IPS-18c (cell line): ENCODE measurements around the gene CD28.

Source experiments
- H3K4me3 ChIP-seq: 2 replicates; pipeline ENCODE4 v1.7.0; 2013; ENCODE audit warnings: low read depth, mild to moderate bottlenecking, low read length, moderate library complexity; ENCODE audit not compliant: insufficient read depth
- H3K9me3 ChIP-seq: one replicate; pipeline ENCODE4 v1.6.1; 2013; ENCODE audit warnings: mild to moderate bottlenecking, low read length, moderate library complexity; ENCODE audit not compliant: control insufficient read depth, insufficient read depth

The CD28 gene

DNA sequence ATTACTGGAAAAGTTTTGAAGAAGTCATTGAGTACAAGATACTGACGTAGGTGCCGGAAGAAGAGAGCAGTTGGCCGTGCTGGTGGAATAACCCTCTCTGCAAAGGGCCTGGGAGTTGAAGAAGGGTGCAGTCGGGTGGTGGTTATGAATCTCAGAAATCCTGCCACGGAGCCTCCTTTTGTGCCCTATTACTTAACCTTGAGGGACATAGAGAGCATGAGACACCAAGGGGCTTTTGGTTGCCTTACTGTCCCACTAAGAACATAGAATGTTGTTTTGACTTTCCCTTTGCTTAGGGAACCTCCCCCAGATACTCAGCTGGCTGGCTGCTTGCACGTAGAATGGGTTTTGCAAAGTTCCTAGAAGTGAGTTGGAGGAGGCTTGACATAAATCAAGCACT, 1.3 kb upstream of the CD28 start:
- no peaks in the 10 kb centered on the region for H3K9me3 ChIP-seq
- H3K4me3 ChIP-seq = no peak overlapping the region

DNA sequence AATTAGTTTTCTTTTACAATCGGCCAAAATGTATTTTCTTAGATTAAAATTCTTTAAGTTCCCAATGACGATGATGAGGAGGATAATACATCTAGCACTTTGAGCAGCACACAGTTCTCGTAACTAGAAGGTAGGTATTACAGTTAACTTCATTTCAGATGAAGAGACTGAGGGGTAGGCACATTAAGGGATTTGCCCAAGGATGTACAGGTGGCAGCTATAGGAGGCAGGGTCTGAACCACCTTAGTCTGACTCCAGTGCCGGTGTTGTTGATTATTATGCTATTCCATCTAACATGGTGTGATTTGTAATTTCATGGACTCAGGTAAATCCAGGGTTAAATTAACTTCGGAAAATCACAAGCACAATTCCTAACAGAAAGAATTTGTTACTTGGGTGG, 1.1 kb downstream of the CD28 start:
- Histone ChIP-seq H3K9me3 (no peaks in the 10 kb centered on the region), H3K4me3 (no peak overlapping the region)

DNA sequence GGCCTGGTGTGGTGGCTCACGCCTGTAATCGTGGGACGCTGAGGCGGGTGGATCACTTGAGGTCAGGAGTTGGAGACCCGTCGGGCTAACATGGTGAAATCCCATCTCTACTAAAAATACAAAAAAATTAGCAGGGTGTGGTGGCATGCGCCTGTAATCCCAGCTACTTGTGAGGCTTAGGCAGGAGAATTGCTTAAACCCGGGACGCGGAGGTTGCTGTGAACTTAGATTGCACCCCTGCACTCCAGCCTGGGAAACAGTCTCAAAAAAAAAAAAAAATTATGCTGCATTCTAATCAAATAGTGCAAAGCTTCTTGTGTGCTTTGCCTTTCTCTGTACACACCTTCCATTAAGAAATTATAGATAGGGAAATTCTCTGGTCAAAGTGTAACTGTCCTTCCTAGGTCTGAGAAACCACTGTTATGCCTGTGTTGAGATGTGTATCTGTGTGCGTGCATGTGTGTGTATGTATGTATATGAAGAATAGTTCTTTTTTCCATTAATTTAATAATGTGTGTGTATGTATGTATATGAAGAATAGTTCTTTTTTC, 2.5 kb downstream of the CD28 start:
- Histone ChIP-seq H3K4me3 (no peak overlapping the region), H3K9me3 (no peaks in the 10 kb centered on the region)

DNA sequence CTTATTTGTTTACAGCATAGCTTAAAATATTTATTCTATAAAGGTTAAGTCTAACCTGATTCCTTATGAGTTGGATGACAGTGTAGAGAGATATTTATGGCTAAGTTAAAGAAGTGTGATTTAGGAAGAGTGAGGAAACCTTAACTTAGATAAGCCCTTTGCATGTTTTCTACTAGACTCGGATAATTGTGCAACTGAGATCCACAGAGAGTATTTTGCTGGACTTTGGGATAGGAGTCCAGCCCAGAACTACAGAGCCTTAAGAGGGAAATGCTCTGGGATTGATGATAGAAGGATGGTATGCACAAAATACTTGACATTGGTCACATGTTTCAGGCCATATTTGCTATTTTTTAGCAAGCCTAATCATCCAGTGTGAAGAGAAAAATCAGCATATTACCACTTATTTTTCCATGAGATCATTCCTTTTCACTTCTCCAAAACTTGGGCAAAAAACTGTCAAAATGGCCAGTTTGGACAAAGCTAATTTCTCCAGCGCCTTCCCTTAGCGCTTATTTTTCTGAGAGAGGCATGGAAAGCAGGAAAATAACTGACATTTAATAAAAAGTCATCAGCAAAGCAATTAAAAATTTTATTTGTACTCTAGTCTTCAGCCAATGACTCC, 3.1 kb downstream of the CD28 start:
- no peak overlapping the region for H3K4me3 ChIP-seq
- no peaks in the 10 kb centered on the region for H3K9me3 ChIP-seq

DNA sequence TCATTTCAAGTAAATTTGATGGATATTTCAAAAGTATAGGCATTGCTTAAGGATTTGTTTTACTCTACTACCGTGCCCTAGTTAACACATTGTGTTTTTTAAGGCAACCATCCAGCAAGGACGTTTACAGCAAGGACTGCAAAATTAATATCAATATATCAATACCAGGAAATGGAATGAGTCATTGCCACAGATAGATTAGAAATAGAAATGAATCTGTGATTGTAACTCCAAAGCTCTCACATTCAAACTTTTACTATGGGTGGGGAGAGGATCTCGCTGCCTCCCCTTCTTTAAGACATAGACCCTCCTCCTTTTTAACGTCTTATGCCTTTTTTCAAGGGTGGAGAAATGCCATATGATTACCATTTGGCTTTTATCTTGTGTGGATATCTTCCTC, 3.8 kb downstream of the CD28 start:
- Histone ChIP-seq H3K4me3 (no peak overlapping the region), H3K9me3 (no peaks in the 10 kb centered on the region)

DNA sequence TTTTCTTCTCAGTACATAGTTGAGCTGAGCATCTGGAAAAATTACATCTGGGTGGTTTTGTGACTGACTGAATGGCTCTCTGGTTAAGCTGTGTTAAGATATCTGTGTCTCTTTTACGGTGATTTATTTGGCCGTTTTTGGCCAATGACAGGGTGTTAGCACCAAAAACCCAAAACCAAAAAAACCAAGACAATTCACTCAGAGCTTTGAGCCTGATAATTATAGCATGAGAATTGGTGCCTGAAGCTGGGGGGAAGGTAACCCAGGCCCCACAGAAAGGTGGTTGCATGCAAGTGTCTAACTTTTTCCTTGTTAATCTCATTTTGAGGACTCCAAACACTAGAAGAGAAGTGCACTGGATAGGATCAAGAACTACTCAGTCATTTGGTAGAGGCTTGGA, 4.5 kb downstream of the CD28 start:
- no peaks in the 10 kb centered on the region for H3K9me3 ChIP-seq
- no peak overlapping the region for H3K4me3 ChIP-seq

DNA sequence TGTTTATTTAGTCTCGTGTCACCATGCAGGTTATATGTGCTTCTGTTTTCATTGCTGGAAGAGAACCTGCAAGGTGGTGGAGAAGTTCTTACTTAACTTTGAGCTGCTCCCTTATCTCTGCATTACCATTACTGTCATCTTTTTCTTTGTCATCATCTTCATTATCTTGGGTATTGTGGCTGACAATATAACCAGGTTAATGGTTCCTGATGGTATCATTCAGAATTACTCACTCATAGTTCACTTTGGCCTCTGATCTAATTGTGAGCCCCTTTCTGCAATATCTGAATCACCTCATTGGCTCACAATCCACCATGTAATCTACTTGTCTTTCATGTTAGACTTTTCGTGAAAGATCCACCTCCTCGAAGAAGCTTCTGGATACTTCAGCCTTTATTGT, 5.0 kb downstream of the CD28 start:
- Histone ChIP-seq H3K4me3 (no peak overlapping the region), H3K9me3 (no peaks in the 10 kb centered on the region)

DNA sequence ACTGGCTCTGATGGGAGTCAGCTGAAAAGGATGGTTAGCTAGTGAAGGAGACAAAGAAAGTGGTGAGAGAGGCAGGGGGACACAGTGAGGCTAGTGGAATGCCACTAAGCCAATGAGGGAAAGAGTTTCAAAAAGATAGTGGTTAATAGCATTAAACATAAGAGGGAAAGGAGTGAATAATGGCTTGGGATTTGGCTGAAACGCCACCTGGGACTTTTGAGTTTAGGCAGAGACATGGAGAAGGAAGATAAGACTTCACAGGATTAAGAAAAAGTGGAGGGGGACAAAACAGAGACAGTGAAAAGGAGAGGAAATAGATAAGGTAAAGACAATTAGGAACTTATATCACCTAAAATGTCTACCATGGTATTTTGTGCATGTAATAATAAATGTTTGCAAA, 6.9 kb downstream of the CD28 start:
- Histone ChIP-seq H3K4me3 (no peak overlapping the region), H3K9me3 (no peaks in the 10 kb centered on the region)

DNA sequence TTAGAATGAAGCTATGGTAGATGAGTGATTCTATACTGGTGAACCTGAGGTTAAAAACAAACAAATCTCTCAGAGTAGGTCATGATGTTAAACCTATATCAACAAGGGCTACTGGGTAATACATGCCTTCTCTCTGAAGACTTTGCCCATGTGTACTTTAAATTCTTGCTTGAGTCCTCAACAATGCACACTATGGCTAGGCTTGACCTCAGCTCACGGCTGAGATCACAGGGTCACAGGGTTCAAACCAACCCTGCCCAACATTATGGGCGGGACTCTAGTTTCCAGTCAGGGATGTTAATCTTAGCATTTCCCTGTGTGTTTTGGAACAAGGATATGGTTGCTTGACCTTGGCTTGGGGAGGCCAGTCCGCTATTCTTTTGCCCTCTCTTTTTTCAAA, 7.7 kb downstream of the CD28 start:
- H3K4me3 ChIP-seq = no peak overlapping the region

DNA sequence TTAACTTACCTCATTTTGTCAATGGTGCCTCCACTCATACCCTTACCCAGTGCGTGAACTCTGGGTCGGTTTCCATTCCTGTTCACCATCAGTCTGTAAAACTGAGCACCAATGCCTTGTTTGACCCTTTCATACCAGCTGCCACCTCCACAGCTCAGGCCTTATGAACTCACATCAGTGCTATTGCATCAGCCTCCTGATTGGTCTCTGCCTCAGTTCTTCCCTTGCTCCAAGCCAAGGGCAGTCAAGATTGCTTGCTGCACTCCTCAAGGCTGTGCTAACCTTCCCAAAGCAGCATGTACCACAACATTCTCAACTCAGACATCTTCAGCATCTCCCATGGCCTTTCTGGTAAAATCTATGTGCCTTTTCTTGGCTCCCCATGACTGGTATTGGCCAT, 9.3 kb downstream of the CD28 start:
- no peak overlapping the region for H3K4me3 ChIP-seq
- H3K9me3 ChIP-seq = no peaks in the 10 kb centered on the region

More for the DNA sequence above, 7.7 kb downstream of the CD28 start:
- H3K9me3 ChIP-seq = no peaks in the 10 kb centered on the region

DNA sequence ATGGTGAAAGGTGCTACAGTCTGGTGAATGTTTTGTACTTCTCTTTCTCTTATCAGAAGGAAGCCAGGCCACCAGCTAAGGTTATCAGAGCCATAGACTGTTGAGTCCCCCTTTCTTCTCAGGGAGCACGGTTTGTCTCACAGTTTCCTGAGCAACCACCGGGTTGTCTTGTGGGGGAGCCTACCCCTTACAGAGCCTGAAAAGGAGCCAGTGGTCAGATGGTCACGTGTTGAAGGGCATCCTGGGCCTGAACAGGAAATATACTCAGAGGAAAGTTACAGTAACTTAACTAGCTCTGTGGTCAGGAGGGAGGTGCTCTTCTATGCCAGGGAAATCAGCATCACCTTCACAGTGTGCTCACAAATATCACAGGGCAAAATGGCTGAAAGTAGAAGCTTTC, 11.6 kb downstream of the CD28 start:
- no peak overlapping the region for H3K4me3 ChIP-seq

DNA sequence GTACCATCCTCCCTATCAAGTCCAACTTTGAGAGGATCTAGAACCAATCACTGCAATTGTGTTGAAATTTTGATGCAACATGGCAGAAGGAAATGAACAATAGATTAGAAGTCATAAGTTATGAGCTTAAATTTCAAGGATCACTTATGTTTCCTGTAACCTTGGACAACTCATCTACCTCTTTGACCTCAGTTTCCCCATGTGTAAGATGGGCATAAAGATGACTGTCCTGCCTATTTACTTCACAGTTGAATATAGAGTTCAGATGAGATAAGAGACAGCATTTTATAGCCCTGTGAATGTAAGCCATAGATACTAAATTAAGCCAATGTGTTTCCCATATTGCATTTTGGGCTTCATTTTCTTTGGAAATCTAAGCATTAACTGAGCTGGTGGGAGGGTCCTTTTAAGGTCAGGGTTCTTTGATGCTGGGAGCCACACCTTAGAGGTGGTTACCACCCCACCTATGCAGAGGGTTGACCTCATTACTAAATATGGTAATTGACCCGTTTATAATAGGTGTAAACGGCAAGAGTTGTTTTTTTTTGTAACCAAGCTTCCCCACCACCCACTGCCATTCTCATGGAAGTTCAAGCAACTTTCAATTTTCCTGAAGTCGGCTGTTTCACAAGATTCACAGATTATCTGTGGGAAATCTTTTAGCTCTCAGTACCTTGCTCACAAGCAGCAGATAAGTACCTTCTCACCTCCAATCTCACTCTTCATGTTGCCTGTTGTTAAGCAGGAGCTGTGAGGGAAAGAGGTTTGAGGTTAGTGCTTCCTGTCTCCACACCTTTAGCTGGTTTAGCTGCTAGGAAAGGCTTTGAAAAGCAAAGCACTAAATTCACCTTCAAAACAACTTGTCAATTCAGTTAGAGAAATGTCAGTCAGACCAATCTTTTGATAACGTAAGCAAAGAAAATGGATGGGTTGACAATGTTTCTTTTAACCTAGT, 13.3 kb downstream of the CD28 start:
- Histone ChIP-seq H3K9me3 (no peaks in the 10 kb centered on the region), H3K4me3 (no peak overlapping the region)

More for the DNA sequence above, 11.6 kb downstream of the CD28 start:
- H3K9me3 ChIP-seq = no peaks in the 10 kb centered on the region

DNA sequence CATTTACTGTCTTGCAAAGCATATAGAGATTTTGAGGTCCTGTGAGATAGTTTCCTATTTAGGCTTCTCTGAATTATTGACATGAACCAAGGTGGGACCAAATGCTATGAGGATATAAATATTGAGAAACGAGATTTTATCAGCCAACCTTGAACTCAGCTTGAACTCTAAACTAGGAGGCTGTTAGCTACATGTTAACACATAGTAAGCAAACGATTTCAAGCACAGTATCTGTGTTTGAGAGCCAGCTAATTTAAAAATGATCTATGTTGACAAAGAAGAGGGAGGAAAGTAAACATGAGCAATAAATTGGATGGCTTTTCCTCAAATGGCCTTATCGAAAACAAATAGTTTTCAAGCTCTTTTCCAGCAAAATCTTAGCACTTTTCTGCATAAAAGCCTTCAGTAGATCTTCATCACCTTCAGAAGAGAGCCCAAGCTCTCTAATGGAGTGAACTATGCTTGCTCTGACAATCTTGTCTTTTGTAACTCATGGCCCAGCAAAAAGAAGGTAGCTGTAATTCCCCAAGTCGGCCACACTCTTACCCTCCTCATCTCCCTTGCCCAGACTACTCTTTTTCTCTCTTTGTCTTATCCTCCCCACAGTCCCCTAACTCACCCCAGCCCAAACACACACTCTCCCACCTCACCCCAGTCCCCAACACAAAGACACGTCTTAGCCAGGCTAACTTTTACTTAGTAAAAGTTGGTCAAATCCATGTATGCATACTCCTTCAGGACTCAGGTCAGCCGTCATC, 14.7 kb downstream of the CD28 start:
- H3K4me3 ChIP-seq = no peak overlapping the region
- H3K9me3 ChIP-seq = no peaks in the 10 kb centered on the region

DNA sequence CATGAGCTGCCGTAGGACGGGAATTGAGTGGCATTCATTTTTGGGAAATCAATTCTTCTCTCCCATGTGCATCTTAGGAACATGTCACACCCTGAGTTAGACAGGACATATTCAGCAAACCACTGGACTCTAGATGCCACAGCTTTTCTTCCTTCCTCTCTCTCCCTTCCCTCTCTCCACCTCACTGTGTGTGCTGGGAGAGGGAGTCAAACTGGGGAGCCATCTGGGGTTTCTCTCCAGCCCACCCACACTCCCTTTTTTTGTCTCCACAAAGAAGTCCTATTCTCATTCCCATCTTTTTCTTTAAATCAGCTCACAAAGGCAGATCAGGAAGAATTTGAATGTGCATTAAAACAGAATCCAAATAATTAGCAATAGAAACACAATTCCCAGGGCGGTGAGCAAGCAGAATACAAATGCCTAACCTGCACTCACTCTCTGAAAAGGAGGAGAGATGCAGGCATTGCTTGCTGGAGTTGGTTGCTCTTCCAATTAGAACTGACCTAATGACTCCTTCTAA, 15.4 kb downstream of the CD28 start:
- Histone ChIP-seq H3K4me3 (no peak overlapping the region), H3K9me3 (no peaks in the 10 kb centered on the region)

DNA sequence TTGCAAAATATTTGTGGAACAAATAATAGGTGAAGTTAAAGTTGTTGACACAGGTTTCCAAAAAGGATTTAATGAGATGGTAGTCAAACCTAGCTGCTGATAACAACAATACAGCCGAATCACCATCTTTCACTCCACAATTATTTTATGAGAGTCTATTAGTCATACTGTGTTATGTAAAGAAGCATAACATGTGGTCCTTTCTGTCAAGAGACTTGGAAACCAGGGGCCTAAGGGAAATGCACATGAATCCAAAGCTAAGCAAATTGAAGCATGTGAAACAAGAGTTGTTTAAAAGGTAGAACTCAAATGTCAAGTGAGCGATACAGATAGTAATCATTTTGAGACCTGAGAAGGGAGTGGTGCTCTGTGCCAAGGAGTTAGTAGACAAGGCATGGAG, 16.0 kb downstream of the CD28 start:
- Histone ChIP-seq H3K4me3 (no peak overlapping the region), H3K9me3 (no peaks in the 10 kb centered on the region)

DNA sequence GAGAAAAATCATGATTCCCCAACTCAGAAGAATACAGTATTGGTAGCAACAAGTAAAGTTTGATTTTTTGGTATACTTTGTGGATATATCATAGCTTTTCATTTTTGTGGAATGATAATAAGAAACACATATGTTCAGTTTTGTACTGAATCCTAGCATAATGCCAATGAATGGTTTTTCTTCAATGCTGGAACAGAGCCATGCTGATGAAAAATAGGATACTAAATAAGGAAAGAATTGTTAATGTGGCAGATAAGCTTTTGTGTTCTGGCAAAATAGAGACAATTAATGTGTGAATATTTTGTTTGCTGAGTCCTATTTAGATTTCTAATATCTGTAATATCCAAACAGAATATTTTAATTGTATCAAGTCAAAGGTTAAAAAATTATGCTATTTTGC, 21.9 kb downstream of the CD28 start:
- H3K4me3 ChIP-seq = no peak overlapping the region

DNA sequence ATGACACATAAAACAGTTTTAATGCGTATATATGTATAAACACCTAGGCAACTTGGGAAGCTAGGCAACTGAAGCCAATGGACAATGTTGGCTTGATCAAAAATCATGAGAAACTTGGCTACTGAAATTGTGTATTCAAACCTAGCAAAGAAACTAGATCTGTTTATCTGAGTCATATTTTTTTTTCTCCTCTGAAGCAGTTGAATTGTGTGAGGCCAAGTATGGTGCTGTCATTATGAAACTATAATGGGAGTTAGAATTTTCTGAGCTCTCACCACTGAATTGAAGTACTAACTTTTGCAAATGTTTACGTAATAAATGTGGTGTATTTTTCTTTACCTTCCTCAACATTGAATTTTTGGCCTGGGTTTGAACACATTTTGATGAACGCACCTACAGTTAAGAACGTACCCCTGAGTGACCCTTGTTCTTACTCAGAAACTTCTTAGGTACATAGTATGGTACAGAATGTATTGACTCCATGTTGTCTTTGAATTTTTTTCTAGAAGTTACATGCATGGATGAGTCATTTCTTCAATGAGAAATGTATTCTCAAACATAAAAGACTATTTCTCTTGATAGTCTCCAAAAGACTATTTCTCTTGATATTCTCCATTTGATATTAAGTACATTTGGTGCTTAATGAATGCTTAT, 23.8 kb downstream of the CD28 start:
- Histone ChIP-seq H3K9me3 (no peaks in the 10 kb centered on the region), H3K4me3 (no peak overlapping the region)

More for the DNA sequence above, 21.9 kb downstream of the CD28 start:
- no peaks in the 10 kb centered on the region for H3K9me3 ChIP-seq
